ENCODE measurements around the gene RABGGTA.
"Not testable (repeated sequence)": the region's sequence is repeated elsewhere in the genome, so short reads cannot be mapped to it uniquely, and the experiment has no call there.

RABGGTA gene

DNA sequence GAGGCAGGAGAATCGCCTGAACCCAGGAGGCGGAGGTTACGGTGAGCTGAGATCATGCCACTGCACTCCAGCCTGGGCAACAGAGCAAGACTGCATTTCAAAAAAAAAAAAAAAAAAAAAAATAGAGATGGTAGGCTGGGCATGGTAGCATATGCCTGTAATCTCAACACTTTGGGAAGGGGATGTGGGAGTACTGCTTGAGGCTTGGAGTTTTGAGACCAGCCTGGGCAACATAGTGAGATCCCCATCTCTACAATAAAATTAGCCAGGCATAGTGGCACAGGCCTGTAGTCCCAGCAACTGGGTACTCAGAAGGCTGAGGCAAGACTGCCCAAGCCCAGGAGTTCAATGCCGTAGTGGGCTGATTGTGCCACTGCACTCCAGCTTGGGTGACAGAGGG, 48.4 kb downstream of the RABGGTA start:
- in situ Hi-C loops (cut with MboI; ENCODE audit: low sequenced_read_pairs), result not testable (repeated sequence)

- in situ Hi-C loops (cut with MboI; ENCODE audit: low sequenced_read_pairs), result no loop called here
Observed at GRCh38 chr14:24219521-24219920, 51.9 kb downstream of the RABGGTA start.

- in situ Hi-C loops (cut with MboI; ENCODE audit: low sequenced_read_pairs), result no loop called here
Observed at GRCh38 chr14:24219080-24219479, 52.3 kb downstream of the RABGGTA start.

DNA sequence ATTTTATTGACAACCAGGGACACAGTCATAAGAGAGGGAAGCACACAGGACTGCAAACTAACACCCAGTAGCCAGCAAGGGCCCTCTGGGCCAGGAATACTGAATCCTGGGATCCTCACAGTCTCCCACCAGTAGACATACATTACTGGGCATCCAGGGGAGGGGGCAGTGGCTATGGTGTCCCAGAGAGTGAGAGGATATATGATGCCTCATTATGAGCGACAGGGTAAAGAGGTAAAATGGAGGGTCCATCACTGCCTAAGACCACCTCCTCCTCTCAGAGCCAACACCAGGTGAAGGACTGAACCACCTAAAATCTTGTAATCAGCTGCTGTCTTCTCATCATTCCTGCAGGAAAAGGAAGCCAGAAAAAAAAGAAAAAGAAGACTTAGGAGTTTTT, 54.5 kb downstream of the RABGGTA start:
- in situ Hi-C loops (cut with MboI; ENCODE audit: low sequenced_read_pairs), result not testable (repeated sequence)

- in situ Hi-C loops (cut with MboI; ENCODE audit: low sequenced_read_pairs), result no loop called here
Observed at GRCh38 chr14:24216345-24216699, 55.1 kb downstream of the RABGGTA start.

Data from hTERT RPE-1 (cell line).